HG02943 (cell line): ENCODE data around the gene NBPF10.
"Not testable (repeated sequence)": the region's sequence is repeated elsewhere in the genome, so short reads cannot be mapped to it uniquely, and the experiment has no call there.

Experiments used
- ATAC-seq: cut with Tn5 transposase; IDR thresholded peaks from one replicate; pipeline ENCODE4 v1.9.1; 2021; ENCODE audit warnings: mild to moderate bottlenecking, low read depth, moderate library complexity; ENCODE audit not compliant: unreplicated experiment

NBPF10 gene, protein sequence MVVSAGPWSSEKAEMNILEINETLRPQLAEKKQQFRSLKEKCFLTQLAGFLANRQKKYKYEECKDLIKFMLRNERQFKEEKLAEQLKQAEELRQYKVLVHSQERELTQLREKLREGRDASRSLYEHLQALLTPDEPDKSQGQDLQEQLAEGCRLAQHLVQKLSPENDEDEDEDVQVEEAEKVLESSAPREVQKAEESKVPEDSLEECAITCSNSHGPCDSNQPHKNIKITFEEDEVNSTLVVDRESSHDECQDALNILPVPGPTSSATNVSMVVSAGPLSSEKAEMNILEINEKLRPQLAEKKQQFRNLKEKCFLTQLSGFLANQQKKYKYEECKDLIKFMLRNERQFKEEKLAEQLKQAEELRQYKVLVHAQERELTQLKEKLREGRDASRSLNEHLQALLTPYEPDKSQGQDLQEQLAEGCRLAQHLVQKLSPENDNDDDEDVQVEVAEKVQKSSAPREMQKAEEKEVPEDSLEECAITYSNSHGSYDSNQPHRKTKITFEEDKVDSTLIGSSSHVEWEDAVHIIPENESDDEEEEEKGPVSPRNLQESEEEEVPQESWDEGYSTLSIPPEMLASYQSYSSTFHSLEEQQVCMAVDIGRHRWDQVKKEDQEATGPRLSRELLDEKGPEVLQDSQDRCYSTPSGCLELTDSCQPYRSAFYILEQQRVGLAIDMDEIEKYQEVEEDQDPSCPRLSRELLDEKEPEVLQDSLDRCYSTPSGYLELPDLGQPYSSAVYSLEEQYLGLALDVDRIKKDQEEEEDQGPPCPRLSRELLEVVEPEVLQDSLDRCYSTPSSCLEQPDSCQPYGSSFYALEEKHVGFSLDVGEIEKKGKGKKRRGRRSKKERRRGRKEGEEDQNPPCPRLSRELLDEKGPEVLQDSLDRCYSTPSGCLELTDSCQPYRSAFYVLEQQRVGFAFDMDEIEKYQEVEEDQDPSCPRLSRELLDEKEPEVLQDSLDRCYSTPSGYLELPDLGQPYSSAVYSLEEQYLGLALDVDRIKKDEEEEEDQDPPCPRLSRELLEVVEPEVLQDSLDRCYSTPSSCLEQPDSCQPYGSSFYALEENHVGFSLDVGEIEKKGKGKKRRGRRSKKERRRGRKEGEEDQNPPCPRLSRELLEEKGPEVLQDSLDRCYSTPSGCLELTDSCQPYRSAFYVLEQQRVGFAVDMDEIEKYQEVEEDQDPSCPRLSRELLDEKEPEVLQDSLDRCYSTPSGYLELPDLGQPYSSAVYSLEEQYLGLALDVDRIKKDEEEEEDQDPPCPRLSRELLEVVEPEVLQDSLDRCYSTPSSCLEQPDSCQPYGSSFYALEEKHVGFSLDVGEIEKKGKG (N-terminal part only)

DNA sequence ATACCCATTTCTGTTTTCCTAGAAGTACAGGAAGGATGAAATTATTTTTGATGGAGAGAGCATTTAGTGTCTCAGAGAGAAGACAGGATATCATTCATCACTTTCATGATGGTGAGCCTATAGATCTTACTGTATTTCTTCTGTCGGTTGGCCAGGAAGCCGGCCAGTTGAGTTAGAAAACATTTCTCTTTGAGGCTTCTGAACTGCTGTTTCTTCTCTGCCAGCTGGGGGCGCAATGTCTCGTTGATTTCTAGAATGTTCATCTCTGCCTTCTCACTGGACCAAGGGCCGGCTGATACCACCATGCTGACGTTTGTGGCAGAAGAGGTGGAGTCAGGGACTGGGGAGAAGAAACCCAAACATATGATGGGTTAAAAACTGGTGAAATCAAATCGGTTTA lies at the start of gene NBPF10:
Gene NBPF10, minus strand, starts transcription at position 340 of the 400 bp plus-strand sequence. Its CDS starts 35 bp downstream, at position 305.
- not testable (repeated sequence) for ATAC-seq

DNA sequence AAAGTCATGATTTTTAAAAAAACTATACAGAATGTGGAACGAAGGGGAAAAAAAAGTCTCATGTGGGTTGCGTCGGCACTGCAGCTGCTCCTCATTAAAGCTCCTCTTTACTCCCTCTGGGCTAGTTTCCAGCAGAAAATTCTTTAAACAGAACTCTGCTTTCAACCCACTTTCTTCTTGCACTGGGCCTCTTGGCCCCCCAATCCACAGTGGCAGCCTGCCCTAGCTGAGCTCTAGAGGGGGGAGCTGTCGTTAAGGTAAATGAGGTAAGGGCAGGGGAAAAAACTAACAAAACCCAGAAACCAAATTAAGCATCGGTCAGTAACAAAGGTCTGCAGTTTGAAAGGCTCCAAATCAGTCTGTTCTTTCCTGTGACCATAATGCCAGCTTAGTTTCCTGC lies 29.9 kb upstream of the NBPF10 start:
- ATAC-seq: not testable (repeated sequence)

DNA sequence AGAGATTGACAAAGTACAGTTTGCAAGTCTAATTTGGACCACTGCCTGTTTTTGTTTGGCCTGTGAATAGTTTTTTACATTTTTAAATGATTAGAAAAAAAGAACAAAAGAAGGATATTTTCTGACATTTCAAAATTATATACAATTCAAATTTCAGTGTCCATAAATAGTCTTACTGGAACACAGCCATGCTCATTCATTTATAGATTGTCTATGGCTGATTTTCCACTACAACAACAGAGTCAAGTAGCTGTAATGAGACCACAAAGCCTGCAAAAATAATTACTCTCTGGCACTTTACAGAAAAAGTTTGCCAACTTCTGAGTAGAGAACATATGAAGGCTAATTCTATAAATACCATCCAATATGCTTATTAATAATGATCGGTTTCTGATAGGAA lies 23.1 kb upstream of the NBPF10 start:
- not testable (repeated sequence) for ATAC-seq

DNA sequence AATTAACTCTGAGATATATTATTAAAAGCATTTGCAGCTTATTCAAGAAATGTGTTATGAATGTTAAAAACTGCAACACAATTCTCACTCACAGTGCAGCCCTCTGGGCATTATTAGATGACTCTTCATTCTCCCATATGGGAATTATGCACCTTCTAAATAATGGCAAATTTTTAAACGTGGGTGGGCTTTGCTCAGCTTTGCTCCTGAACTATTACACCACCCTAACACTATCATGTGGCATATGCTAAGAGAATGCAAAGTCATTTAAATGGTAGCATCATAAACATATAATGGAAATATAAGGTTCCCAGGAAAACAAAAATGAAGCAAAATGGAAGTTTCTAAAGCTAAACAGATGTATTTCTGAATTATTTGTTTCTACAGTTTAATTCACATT lies 22.7 kb upstream of the NBPF10 start:
- ATAC-seq: not testable (repeated sequence)
